NCI-H510A treated with DMSO at 0.1 percent for 48 hours (cell line): ENCODE data around the gene IL4I1.

Source experiments
- DNase-seq: peaks from one replicate; lab custom pipeline; 2025; lab: John Stamatoyannopoulos, UW

Gene IL4I1

DNA sequence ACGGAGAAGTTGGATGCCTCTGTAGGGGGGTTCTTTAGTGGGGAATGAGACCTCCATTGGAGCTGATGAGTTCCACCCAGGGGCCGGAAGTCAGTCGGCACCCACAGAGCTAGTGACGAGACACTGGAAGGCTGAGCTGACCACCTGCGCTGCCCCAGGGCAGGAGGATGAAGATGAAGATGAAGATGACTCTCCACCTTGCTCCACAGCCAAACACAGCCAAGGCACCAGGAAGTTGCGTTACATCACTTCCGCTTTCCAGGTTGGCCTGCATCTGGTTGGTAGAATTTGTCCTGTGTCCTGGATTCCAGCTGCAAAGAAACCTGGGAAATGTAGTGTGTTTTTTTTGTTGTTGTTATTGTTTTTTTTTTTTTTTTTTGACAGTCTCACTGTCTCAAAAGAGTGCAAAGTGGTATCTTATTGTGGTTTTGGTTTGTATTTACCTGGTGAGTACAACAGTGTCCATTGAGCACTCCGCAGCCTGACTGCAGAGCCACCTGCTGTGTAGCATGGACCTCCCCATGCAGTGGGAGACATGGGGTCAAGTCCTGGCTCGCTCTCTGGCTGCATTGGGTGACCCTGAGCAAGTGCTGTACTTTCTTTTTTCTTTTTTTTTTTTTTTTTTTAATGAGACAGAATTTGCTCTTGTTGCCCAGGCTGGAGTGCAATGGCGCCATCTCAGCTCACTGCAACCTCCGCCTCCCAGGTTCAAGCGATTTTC is 17.3 kb downstream of the IL4I1 start:
- no peak for DNase-seq

DNA sequence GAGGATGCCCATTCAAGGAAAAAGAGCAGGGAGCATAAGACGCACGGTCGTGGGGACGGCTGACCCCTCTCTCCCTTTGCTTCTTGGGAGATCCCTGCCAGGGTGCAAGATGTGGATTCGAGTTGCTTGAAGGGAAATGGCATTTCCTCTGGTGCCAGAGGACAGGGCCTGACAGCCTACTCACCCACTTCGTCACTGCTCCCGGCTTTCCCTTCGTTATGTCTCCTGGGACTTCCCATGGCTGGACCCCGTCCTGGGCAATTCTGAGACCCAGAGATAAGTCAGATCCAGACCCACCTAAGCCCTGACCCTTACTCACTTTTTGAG is 18.0 kb downstream of the IL4I1 start:
- DNase-seq = no peak

DNA sequence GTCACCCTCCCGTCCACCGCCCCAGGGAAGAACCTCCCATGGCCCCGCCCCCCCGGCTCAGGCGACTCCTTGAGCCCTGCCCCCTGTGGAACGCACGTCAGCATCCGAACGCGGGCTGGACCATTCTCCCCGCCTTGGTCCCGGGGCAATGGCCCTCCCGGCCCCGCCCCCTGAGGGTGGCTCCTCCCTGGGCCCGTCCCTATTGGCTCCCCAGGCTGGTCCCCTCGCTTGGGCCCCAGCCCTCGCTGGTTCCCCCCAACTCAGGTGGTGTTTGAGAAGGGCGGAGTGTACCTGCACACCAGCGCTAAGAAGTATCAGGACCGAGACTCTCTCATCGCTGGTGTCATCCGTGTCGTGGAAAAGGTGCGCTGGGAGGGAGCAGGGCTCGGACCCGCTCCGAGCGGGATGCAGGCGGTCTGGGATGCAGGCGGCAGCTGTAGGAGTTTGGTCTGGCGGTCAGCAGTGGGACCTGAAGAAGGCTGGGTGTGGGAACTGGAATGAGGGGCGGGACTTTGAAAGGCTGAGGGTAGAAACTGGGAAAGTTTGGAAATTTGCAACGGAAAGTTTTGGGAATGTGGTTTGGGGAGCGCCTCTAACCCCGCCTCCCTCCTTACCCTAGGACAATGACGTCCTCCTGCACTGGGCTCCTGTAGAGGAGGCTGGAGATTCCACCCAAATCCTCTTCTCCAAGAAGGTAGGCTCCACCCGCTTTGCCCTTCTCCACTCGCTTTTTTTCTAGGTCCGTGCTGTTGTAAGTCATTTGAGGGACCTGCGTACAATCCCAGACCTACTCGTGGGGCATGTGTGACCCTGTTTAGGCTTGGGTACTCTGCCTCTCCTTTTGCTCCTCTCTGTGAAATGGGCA is 18.6 kb downstream of the IL4I1 start:
- peak; percentile 91 for DNase-seq

DNA sequence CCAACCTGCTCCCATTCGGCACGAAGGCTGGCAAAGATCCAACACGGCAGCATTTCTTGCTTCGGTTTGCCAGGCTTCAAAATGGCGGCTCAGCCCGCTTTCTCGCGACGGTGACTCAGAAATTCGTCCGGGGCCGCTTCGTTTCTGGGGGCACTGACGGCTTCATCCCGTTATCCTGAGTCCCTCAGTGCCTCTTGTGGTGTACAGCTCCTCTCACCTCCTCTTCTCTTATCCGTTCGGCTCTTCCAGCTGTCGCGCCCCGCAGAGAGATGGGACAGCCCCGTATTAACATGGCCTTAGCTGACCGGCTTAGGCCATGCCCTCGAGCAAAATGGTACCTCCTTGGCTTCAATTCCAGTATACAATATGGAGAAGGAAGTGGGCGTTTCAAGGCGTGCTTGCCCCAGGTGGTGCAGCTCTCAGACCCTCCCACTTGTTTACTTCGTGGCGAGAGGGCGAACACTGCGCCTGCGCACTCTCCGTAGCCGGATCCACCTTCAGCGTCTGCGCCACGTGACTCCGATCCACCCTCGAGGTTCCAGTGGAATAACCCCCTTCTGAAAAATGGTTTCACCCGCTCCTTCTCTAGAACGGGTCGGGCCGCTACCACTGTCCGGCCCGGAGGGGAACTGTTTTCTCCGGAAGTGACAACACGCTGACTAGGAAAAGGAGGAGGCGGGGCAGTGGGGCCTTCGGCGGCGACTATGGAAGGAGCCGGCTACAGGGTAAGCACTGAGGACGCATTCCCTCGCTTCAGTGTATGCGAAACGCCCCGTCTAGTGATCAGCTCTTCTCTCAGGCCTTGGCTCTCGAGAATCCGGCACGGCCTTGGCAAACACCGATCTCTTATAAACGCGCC is 19.4 kb downstream of the IL4I1 start, which contains the start of the genes AKT1S1 and TBC1D17:
TSS of gene AKT1S1 (minus strand) at position 336 of the 859 bp plus-strand sequence. CDS start 4,060 bp downstream, outside the sequence.
TSS of gene TBC1D17 (plus strand) at position 683 of the 859 bp plus-strand sequence. CDS start at position 705, 22 bp downstream.
- peak; percentile 100 for DNase-seq

DNA sequence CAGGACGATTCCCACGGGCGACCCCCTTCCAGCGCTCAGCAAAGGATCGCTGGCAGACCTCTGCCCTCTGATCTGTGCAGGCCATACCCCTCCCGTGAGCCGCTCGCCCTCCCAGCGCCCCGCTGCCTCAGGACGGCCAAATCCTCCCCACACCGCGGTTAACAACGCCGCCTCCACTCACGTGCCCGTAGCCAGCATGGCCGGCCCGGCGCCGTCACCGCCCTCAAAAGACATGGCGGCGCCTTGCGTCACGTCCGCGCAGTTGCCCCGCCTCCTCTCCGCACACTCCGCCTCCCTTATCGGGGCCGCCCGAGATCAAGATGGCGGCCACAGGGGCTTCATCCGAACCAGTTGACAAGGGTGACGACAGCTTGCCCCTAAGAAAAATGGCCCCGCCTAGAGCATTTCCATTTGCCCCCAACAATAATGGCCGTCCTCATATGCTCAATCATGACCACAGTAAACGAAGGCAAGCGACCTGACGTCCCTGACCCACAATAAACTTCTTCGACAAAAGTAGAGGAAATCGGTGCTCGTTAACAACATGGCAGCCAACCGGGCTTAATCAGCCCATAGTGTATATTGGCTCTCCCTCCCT is 20.2 kb downstream of the IL4I1 start:
- peak; percentile 97 for DNase-seq

DNA sequence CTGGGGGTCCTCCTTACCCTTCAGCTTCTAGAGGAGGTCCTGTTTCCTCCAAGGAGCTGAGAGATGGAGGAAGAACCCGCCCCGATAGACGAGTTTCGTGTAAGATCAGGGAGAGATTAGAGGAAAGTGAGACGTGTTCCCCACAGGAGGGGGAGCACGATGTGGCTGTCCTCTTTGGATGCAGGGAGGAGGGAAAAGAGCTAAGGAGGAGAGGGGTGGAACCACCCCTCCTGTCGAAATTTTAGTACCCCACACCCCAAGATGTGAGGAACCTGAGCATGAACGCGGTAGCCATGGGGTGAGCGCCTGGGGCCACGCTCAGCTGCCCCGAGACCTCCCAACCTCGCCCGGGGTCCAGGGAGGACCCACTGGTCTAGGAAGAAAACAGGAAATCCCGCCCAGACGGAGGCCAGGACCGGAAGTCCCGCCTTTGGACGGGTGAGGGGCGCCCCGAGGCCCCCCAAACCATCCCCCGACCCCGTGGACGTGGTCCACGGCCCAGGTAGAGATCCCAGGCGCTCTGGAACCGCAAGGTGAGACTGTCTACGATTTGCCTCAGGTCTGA is 20.7 kb downstream of the IL4I1 start:
- DNase-seq = peak; percentile 37

DNA sequence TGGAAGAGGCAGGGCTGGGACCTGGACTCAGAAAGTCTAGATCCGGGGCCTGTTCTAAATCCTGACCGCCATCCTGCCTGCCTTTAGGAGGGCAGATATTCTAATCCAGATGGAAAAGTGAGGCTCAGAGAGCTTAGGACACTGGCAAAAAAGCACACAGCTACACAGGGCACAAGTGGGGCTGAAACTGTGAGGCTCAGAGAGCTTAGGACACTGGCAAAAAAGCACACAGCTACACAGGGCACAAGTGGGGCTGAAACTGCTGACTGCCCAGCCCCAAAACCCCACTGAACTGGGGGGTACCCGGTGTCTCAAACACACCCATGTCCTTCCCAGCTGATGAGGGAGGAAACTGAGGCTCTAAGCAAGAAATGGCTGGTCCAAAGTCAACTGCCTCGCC is 21.5 kb downstream of the IL4I1 start:
- DNase-seq = no peak

DNA sequence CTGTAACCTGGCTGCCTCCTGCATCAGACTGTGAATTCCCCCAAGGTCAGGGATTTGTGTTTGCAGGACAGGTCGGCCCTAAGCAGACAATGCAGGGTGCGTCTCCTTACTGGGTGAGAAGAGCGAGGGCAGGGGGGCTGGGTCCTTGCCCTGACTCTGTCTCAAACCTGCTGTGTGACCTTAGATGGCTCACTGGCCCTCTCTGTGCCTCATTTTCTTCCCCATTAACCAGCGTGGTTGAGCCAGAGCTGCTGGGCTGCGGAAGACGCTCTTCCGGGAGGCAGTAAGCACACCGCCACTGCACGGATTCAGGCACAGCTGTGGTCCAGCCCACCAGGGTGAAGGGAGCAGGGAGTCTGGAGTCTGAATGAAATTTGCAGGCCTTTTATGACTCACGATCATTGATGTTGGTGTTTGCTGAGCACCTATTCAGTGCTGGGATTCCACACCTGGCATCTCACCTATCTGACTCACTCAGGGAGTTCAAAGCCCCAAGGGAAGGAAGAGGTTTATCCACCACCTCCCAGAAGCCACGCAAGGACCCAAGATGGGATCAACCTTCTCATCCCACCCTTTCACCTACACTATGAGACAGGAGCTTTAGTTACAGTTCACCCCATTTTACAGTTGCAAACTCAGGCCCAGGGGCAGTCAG is 22.1 kb downstream of the IL4I1 start:
- DNase-seq = no peak

DNA sequence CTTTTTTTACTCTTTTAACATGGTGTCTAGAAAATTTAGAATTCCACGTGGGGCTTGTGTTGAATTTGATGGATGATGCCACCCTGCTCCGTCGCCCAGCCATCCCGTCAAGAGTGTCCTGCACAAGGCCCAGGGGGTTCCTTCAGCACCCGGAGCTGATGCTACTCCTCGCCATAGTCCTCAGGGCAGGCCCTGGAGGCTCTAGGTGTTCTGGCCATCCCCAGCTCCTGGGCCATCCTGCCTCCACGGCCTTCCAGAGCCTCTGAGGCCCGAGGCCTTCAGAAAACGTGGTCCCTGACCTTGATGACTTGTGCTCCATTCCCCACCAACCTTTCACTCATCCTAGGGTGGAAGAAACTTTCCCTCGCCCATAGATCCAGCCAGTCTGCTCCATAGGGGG is 22.9 kb downstream of the IL4I1 start:
- DNase-seq = no peak

DNA sequence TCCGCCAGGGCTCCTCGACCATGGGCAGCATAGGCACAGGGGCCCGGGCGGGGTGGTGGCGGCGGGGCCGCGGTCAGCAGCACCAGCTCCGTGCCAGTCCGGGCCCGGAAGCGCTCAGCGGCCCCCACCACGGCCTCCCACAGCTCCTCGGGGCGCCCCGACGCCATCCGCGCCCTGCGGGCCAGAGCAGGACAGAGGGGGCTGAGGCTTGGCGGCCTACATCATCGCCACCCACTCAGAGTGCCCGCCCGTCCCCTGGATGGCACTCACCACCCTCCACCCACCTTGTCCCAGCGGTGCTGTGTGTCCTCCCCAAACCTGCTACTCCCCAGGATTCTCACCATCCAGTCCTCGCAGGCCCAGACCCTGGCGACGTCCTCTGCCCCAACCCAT is 23.6 kb downstream of the IL4I1 start:
- DNase-seq = no peak

DNA sequence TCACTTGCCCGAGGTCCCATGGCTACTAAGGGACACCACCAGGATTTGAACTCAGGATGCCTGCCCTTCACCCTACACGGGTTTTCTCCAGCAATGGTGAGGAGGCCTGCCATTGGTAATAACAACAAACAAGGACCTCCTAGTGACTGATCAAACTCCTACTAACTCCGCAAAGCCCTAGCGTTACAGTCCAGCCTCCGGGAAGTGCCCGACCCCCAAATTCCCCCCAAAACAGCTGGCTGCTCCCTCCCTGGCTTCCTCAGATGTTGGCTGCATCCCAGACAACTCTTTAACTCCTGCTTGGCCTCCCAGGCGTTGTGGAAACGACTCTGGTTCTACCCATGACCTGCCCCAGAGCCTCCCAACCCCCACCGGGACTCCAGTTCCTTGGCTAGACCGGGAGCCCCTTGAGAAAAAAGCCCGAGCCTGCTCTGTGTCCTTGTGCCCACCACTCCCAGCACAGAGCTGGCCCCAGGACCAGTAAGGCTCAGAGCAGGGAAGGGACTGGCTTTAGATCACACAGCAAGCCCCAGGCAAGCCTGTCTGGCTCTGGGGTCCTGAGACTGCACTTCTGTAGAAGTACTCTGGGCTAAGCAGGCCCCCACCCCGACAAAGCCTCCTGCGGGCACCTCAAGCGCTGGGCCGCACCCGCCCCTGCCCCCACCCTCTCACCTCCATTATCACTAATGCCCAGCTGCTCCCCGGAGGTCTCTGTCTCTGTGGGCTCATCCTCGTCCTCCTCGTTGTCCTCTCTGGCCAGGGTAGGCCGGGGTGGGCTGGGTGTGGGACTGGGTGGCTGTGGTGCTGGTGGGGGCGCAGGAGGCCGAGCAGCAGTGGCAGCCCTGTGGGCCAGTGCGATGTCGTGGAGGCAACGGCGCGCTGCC is 24.2 kb downstream of the IL4I1 start:
- DNase-seq = no peak

DNA sequence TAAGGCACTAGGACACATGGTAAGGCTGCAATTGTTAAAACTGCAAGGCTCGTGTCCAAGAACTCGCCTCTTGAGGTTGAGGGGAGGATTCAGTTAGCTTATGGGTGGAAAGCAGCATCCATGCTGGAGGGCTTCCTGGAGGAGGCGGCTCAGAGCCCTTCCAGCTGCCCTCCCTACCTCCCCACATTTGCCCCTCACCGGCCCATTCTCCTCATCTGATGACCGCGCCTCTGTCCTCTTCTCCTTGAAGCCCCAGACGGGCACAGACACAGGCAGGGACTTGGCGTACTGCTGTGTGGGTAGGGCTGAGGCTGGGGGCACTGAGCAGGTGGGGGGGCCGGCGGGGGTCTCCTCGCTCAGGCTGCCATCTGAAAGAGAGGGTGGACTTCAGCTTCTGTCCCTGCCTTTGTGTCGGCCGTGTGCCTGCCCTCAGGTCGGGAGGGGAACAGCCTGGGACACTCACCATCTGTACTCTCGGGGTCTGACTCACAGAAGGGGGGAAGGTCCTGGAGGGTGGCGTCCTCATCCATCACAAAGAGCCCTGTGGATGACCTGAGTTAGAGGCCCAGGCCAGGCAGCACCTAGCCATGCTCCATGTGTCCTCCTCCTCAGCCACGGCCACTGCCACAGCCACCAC is 25.2 kb downstream of the IL4I1 start:
- no peak for DNase-seq

DNA sequence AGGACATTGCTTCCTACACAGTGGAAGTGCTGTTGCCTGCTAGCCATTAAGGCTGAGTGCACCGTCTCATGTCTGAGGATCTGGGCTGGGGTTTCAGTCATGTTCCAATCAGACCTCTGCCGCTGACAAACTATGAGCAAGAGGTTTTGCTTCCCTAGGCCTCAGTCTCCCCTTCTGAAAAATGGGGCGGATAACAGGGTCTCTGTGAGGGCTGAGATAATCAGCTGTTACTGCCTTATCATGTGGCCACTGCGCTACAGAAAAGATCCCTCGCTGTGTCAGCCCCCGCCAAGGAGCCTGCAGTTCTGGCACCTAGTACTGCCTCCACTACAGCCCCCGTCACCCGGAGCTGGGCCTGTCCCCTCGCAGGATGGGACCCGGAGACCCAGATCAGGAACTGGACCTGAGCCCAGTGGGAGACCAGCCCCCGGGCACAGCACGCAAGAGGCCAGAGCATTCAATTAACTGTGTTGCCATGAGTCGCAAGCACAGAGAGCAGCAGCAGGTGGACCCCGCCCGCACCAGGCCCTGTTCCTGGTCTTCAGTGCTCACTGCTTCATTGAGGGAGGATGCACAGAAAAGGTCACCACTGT is 26.3 kb downstream of the IL4I1 start:
- DNase-seq = no peak

DNA sequence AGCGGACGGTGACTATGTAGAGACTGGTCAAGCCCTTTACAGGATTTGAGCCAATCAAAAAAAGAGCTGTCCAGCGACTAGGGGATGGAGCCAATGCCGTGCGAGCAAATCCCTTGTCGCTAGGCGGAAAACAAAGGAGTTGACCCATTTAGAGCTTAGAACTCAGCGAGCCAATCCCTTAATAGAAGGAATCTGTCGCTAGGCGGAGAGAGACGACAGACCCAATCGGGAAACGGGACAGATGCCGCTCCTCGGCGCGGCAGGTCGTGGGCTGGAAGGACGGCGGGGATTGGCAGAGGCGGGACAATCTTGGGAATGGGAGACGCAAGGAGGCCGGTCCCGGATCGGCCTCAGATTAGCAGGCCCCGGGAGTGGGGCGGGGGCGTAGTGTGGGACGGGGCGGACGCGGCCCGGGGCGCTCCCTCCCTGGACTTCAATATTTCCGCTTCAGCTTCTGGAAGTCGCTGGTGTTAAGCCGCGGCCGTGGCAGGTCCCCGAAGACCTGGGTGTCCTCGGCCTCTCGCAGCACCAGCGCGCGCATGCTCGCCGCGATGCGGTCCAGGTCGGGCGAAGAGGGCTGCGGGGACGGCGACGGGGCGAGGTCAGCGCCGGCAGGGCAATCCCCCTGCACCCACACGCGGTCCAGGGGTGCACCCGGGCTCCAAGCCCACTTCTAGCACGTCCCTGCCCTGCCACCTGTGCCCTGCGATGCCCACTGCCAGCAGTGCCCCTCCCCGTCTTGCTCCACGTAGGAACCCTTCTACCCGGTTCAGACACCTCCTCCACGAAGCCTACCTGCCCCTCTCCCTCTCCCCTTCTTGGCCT is 27.0 kb downstream of the IL4I1 start:
- peak; percentile 99 for DNase-seq

DNA sequence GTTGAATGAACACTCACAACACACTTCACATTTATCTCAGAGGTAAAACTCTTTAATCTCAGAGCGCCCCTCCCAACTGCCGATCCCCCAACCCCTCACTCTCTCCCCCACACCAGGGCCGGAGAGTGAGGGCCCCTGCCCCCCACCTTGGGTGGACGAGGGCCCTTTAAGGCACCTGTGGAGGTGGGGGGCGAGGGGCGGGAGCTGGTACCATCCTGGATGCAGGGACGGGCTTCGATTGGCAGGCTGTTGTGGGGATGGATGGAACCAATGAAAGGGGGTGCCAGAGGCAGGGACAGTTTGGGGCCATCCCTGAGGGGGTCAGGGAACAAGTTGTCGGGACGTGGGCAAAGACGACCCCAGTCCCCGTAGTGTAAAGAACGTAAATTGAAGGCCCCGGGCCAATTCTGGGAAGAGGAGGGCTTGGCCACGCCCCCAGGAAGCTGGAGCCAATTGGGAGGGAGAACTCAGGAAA is 27.6 kb downstream of the IL4I1 start:
- DNase-seq = no peak

DNA sequence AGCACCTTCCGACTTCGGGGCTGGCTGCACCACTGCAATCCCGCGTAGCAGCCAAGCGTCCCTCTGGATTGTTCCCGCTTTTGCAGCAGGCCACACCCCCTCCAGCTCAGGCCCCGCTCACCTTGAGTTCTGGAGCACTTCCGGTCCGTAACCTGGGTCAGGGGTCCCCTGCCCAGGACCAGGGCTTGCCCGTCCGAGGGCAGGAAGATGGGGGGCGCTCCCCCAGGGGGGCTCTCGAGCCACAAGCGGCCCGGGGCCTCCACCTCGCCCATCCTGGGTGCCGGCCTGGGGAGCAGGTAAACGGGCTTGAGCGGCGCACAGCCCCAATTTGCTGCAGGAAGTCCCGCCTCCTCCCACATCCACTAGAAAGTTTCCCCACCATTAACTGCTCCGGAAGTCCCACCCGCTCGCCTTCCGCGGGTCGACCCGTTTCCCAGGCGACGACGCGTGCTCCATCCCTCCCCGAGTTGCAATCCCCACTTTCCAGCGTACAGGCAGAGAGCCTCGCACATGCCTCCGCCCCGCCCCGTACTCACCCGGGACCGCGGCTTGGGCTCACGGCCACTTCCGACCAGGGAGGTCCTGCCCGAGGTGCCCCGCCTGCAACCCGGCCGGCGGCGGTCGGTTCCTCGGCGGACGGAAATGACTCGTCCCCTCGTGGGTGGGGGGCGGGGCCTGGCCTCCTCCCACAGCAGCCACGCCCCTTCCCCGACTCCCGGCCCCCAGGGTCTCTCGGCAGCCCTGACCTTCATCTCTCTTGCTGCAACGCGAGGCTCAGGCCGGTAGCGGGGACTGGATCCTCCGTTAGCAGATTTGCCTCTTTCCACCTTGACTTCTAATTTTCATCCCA is 29.5 kb downstream of the IL4I1 start, which contains the start of gene PNKP:
TSS of gene PNKP (minus strand) at position 644 of the 850 bp plus-strand sequence. CDS start at position 272, 372 bp downstream.
- peak; percentile 92 for DNase-seq

DNA sequence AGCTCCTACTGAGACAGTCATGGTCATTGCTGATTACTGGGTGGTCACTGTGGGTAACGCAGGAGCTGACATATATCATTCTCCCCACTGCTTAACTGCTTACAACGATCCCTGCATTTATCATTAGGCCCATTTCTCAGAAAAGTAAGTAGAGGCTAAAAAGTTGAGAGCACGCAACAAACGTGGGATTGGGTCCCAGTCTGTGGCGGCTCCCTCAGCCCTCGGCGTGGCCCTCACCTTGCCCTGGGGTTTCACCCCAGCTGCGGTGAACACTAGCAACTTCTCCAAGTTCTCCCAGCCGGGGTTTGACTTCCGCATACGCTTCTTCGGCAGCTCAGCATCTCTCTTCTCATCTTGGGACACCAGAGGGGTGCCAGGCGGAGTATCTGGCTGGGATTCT is 31.8 kb downstream of the IL4I1 start:
- DNase-seq = no peak
